OCI-LY1 (cell line): ENCODE measurements around the gene KRT78.

Experiments used
- H2AFZ ChIP-seq: fragments of 200-600 bp; sonication (generic), shearing (Covaris generic); 2 replicates; pipeline ENCODE4 v1.6.0; 2014; ENCODE audit warnings: antibody characterized with exemption, mild to moderate bottlenecking, low read length
- H3F3A ChIP-seq: fragments of 200-600 bp; sonication (generic), shearing (Covaris generic); 2 replicates; pipeline ENCODE4 v1.6.0; 2014; ENCODE audit warnings: mild to moderate bottlenecking, antibody characterized with exemption, low read length, moderate library complexity; ENCODE audit not compliant: insufficient read depth
- H3K27ac ChIP-seq: fragments of 200-600 bp; sonication (generic); 2 replicates; pipeline ENCODE4 v1.5.1; 2014; ENCODE audit warnings: low read length, mixed run types, mild to moderate bottlenecking, low read depth; ENCODE audit not compliant: poor library complexity, severe bottlenecking
- H3K27me3 ChIP-seq: fragments of 200-600 bp; sonication (generic); 2 replicates; pipeline ENCODE4 v1.6.0; 2014; ENCODE audit warnings: antibody characterized with exemption, mild to moderate bottlenecking, low read length, moderate library complexity; ENCODE audit not compliant: insufficient read depth
- H3K36me3 ChIP-seq: fragments of 200-600 bp; sonication (generic); 2 replicates; pipeline ENCODE4 v1.6.1; 2014; ENCODE audit warnings: mild to moderate bottlenecking, antibody characterized with exemption, low read length, moderate library complexity, mixed read lengths; ENCODE audit not compliant: insufficient read depth
- H3K4me1 ChIP-seq: fragments of 200-600 bp; sonication (generic); 2 replicates; pipeline ENCODE4 v1.5.1; 2014; ENCODE audit warnings: mild to moderate bottlenecking, low read length, moderate library complexity; ENCODE audit not compliant: insufficient read depth, severe bottlenecking
- H3K4me2 ChIP-seq: fragments of 200-600 bp; sonication (generic), shearing (Covaris generic); 2 replicates; pipeline ENCODE4 v1.6.1; 2014; ENCODE audit warnings: low read length
- H3K4me3 ChIP-seq: fragments of 200-600 bp; sonication (generic); 2 replicates; pipeline ENCODE4 v1.5.1; 2014; ENCODE audit warnings: low read length, low read depth, mild to moderate bottlenecking, mixed read lengths; ENCODE audit not compliant: poor library complexity, severe bottlenecking
- H3K79me2 ChIP-seq: fragments of 200-600 bp; shearing (Covaris generic); 2 replicates; pipeline ENCODE4 v1.6.1; 2016; ENCODE audit warnings: mixed run types, low read length, mixed read lengths; ENCODE audit not compliant: insufficient read depth
- H3K9ac ChIP-seq: fragments of 200-600 bp; sonication (generic), shearing (Covaris generic); 2 replicates; pipeline ENCODE4 v1.6.1; 2014; ENCODE audit warnings: mild to moderate bottlenecking, low read length, mixed read lengths
- H3K9me2 ChIP-seq: fragments of 200-600 bp; sonication (generic), shearing (Covaris generic); 2 replicates; pipeline ENCODE4 v1.6.1; 2014; ENCODE audit warnings: low read depth, mild to moderate bottlenecking, low read length, mixed read lengths
- H3K9me3 ChIP-seq: fragments of 200-600 bp; shearing (Covaris generic); 2 replicates; pipeline ENCODE4 v1.6.1; 2014; ENCODE audit warnings: low read length, mixed read lengths
- H4K20me1 ChIP-seq: fragments of 200-600 bp; sonication (generic), shearing (Covaris generic); 2 replicates; pipeline ENCODE4 v1.6.0; 2016; ENCODE audit warnings: mild to moderate bottlenecking, low read length; ENCODE audit not compliant: insufficient read depth
- EZH2 ChIP-seq: fragments of 200-600 bp; sonication (generic), shearing (Covaris generic); IDR thresholded peaks from 2 replicates; pipeline ENCODE4 v1.8.0; 2017; ENCODE audit warnings: borderline replicate concordance, mixed run types, mild to moderate bottlenecking, antibody characterized with exemption, low read length, moderate library complexity, mixed read lengths
- TF ChIP-seq, protein P1 (sequence below): fragments of 200-600 bp; sonication (generic), shearing (Covaris generic); IDR thresholded peaks from 2 replicates; pipeline ENCODE4 v1.5.1; 2017; ENCODE audit warnings: mild to moderate bottlenecking, antibody characterized with exemption, low read length, moderate library complexity, mixed read lengths

Gene KRT78

DNA sequence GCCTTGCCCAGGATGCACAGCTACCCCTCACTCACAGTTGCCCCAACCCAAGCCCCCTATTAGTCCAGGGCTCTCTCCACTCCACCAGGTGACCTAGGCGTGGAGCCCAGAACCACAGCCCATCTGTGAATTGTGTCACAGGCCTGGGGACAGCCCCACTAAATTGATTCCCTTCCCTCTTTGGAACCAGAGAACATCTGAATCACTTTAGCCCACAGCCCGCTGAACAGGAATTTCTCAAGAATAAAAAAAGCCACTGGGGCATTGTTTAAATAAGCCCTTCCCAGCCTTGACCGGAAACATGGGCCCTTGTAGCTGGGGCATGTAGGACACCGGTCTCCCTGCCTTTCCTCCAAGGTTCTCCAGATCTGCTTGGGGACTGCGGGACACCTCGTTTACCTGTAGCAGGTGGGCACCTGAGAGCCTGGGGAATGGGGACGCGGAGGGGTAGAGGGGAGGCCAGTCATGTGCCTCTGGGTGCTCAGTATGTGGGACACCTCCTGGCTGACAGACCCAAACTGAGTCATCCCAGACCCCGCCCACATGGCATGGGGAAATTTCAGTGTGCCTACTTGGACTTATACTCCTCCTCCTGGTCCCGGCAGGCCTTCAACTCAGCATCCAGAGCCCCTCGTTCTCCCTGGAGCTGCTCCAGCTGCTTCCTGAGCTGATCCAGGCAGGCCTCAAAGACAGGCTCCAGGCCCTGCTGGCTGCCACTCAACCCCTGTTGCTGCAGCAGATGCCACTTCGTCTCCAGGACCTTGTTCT, 1.3 kb downstream of the KRT78 start:
- Histone ChIP-seq H2AFZ (no peak overlapping the region), H3K4me2 (no peak overlapping the region), H3K9me3 (no peaks in the 10 kb centered on the region), H3K9me2 (no peaks in the 10 kb centered on the region), H3K4me3 (no peak overlapping the region), H3K79me2 (no peaks in the 10 kb centered on the region), H3K27me3 (no peaks in the 10 kb centered on the region), H3K27ac (no peak overlapping the region), H3F3A (no peaks in the 10 kb centered on the region), H4K20me1 (no peaks in the 10 kb centered on the region), H3K9ac (no peak overlapping the region), H3K36me3 (no peaks in the 10 kb centered on the region), H3K4me1 (no peaks in the 10 kb centered on the region)
- TF ChIP-seq, protein P1, sequence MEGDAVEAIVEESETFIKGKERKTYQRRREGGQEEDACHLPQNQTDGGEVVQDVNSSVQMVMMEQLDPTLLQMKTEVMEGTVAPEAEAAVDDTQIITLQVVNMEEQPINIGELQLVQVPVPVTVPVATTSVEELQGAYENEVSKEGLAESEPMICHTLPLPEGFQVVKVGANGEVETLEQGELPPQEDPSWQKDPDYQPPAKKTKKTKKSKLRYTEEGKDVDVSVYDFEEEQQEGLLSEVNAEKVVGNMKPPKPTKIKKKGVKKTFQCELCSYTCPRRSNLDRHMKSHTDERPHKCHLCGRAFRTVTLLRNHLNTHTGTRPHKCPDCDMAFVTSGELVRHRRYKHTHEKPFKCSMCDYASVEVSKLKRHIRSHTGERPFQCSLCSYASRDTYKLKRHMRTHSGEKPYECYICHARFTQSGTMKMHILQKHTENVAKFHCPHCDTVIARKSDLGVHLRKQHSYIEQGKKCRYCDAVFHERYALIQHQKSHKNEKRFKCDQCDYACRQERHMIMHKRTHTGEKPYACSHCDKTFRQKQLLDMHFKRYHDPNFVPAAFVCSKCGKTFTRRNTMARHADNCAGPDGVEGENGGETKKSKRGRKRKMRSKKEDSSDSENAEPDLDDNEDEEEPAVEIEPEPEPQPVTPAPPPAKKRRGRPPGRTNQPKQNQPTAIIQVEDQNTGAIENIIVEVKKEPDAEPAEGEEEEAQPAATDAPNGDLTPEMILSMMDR: no peak
- no peak for TF ChIP-seq EZH2

DNA sequence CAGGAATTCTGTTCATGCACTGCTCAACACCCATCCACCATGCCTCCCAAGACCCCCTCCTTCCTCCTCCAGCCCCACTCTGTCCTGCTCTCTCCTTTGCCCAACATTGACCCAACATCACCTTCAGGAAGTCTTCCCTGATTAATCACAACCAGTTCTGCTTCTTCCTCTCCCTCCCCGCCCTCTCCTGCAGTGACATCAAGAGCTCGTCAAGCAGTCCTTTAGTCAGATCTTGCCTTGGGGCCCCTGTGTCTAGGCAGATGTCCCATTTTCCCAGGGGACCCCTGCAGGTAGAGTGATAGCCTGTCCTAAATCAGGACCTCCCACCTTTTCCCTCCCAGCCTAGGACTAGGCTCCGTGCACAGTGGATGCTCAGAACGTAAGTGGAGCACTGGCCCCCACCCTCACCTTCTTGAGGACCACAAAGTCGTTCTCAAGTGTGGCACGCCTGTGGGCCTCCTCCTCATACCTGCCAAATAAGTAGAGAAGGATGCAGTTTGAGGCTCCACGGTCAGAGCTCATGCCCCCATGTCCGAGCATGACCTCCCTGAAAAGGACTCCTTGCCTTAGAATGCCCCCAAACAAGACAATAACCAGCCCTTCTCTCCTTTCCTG, 2.3 kb downstream of the KRT78 start:
- H3K27ac ChIP-seq: no peak overlapping the region
- H3K4me2 ChIP-seq: no peak overlapping the region
- no peaks in the 10 kb centered on the region for H3F3A ChIP-seq
- H3K9me3 ChIP-seq: no peaks in the 10 kb centered on the region
- TF ChIP-seq EZH2: no peak
- TF ChIP-seq, protein P1: no peak
- H3K9me2 ChIP-seq: no peaks in the 10 kb centered on the region
- H3K27me3 ChIP-seq: no peaks in the 10 kb centered on the region
- H4K20me1 ChIP-seq: no peaks in the 10 kb centered on the region
- no peaks in the 10 kb centered on the region for H3K36me3 ChIP-seq
- no peak overlapping the region for H3K4me3 ChIP-seq
- no peaks in the 10 kb centered on the region for H3K4me1 ChIP-seq
- no peaks in the 10 kb centered on the region for H3K79me2 ChIP-seq
- no peak overlapping the region for H3K9ac ChIP-seq
- H2AFZ ChIP-seq: no peak overlapping the region

DNA sequence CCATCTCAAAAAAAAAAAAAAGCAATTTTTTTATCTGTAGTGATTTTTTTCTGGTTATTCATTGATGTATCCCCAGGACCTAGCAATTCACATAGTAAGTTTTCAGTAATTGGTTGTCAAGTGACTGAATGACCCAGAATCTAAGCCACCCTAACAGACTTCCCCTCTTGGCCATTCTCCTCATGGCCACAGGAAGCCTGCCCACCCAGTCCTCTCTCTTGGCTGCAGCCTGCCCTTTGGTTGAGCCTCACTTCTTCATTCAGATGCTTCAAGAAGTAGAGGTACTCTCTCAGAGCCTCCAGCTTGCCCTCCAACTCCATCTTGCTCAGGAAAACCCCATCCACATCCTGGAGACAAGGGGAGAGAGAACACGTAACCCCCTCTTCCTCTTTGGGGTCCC, 2.8 kb downstream of the KRT78 start:
- Histone ChIP-seq H4K20me1 (no peaks in the 10 kb centered on the region), H2AFZ (no peak overlapping the region), H3K4me3 (no peak overlapping the region), H3K27ac (no peak overlapping the region), H3K4me1 (no peaks in the 10 kb centered on the region), H3K27me3 (no peaks in the 10 kb centered on the region), H3K4me2 (no peak overlapping the region), H3K9ac (no peak overlapping the region), H3K36me3 (no peaks in the 10 kb centered on the region), H3K79me2 (no peaks in the 10 kb centered on the region), H3F3A (no peaks in the 10 kb centered on the region), H3K9me2 (no peaks in the 10 kb centered on the region), H3K9me3 (no peaks in the 10 kb centered on the region)
- no peak for TF ChIP-seq EZH2
- TF ChIP-seq, protein P1: no peak
